ENCODE data around the gene HS1BP3.

The HS1BP3 gene

GRCh38 chr2:20617081-20617575 is 33.8 kb downstream of the HS1BP3 start:
- DNase-seq (ENCODE audit: low read depth): no peak

- DNase-seq (ENCODE audit: low read depth): no peak
Measured at GRCh38 chr2:20616341-20616871, 34.5 kb downstream of the HS1BP3 start.

GRCh38 chr2:20615466-20616241 is 35.2 kb downstream of the HS1BP3 start:
- DNase-seq (ENCODE audit: low read depth): no peak

GRCh38 chr2:20615068-20615465 is 35.8 kb downstream of the HS1BP3 start:
- no peak for DNase-seq (ENCODE audit: low read depth)

GRCh38 chr2:20614201-20615067 is 36.5 kb downstream of the HS1BP3 start:
- no peak for DNase-seq (ENCODE audit: low read depth)

GRCh38 chr2:20612925-20613916 is 37.7 kb downstream of the HS1BP3 start:
- no peak for DNase-seq (ENCODE audit: low read depth)

- DNase-seq (ENCODE audit: low read depth): no peak
Measured at GRCh38 chr2:20611844-20612356, 39.0 kb downstream of the HS1BP3 start.

- no peak for DNase-seq (ENCODE audit: low read depth)
Measured at GRCh38 chr2:20611077-20611843, 39.6 kb downstream of the HS1BP3 start.

GRCh38 chr2:20609995-20610357 is 40.9 kb downstream of the HS1BP3 start:
- no peak for DNase-seq (ENCODE audit: low read depth)

- no peak for DNase-seq (ENCODE audit: low read depth)
Measured at GRCh38 chr2:20609349-20609994, 41.4 kb downstream of the HS1BP3 start.

GRCh38 chr2:20608666-20609348 is 42.1 kb downstream of the HS1BP3 start:
- DNase-seq (ENCODE audit: low read depth): no peak

GRCh38 chr2:20607446-20607845 is 43.5 kb downstream of the HS1BP3 start:
- DNase-seq (ENCODE audit: low read depth): no peak

- DNase-seq (ENCODE audit: low read depth): no peak
Measured at GRCh38 chr2:20606198-20606597, 44.7 kb downstream of the HS1BP3 start.

GRCh38 chr2:20604951-20605381 is 45.9 kb downstream of the HS1BP3 start:
- no peak for DNase-seq (ENCODE audit: low read depth)

GRCh38 chr2:20604401-20604911 is 46.4 kb downstream of the HS1BP3 start:
- no peak for DNase-seq (ENCODE audit: low read depth)

GRCh38 chr2:20603791-20604190 is 47.1 kb downstream of the HS1BP3 start:
- no peak for DNase-seq (ENCODE audit: low read depth)

GRCh38 chr2:20602803-20603202 is 48.1 kb downstream of the HS1BP3 start:
- no peak for DNase-seq (ENCODE audit: low read depth)

- DNase-seq (ENCODE audit: low read depth): no peak
Measured at GRCh38 chr2:20600756-20601325, 50.1 kb downstream of the HS1BP3 start.
